ENCODE measurements around the gene HK1. TPM values are rescaled to one million over a fixed set of nuclear protein-coding genes. Genes with fewer than 3 reads are reported as not detected.

The HK1 gene
- total and polyA plus RNA-seq, 4 donors, result 1.8 to 166 (median 7.4) TPM

DNA sequence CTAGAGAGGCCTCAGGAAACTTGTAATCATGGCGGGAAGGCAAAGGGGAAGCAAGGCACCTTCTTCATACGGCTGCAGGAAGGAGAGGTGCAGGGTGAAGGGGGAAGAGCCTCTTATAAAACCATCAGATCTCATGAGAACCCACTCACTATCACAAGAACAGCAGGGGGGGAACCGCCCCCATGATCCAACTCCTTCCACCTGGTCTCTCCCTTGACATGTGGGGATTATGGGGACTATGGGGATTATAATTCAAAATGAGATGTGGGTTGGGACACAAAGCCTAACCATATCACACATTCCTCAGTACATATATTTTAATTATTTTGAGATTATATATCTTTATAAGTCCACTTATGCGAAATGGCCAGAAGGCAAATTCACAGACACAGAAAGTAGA lies 8.9 kb downstream of the HK1 start (continued):
- no peak for TF ChIP-seq GABPA (IDR thresholded peaks at IDR 0.05 in 1 of 2, conservative IDR thresholded peaks at IDR 0.05 in 1 of 2)
- TF ChIP-seq, protein P1, sequence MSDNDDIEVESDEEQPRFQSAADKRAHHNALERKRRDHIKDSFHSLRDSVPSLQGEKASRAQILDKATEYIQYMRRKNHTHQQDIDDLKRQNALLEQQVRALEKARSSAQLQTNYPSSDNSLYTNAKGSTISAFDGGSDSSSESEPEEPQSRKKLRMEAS (IDR thresholded peaks at IDR 0.05), result no peak
- no peak for TF ChIP-seq YY1 (IDR thresholded peaks at IDR 0.05)
- TF ChIP-seq NR2F2 (IDR thresholded peaks at IDR 0.05), result no peak
- TF ChIP-seq, protein P2, sequence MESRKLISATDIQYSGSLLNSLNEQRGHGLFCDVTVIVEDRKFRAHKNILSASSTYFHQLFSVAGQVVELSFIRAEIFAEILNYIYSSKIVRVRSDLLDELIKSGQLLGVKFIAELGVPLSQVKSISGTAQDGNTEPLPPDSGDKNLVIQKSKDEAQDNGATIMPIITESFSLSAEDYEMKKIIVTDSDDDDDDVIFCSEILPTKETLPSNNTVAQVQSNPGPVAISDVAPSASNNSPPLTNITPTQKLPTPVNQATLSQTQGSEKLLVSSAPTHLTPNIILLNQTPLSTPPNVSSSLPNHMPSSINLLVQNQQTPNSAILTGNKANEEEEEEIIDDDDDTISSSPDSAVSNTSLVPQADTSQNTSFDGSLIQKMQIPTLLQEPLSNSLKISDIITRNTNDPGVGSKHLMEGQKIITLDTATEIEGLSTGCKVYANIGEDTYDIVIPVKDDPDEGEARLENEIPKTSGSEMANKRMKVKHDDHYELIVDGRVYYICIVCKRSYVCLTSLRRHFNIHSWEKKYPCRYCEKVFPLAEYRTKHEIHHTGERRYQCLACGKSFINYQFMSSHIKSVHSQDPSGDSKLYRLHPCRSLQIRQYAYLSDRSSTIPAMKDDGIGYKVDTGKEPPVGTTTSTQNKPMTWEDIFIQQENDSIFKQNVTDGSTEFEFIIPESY (IDR thresholded peaks at IDR 0.05), result no peak
- TF ChIP-seq FOXA2 (IDR thresholded peaks at IDR 0.05), result no peak

DNA sequence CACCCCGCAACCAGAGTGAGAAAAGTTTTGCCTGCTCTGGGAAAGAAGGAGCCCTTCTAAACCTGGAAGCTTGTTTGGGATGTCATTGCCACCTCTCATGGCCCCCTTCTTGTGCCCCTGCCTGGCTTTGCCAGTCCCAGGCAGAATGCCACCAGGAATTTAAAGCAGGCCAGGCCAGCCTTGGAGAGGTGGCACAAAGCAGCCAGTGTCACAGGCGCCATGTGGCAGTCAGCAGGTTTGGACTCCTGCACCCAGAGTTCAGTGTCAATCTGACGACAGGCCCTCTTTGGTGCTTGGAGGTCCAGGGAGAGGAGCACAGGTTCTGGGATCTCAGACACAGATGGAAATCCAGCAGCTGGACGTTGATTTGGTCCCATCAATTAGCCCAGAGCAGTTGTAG lies 12.7 kb downstream of the HK1 start:
- no peak overlapping the region for H3K27ac ChIP-seq (ENCODE audit: low read depth in 1 of 2, low read length in 2 of 2)
- TF ChIP-seq, protein P3, sequence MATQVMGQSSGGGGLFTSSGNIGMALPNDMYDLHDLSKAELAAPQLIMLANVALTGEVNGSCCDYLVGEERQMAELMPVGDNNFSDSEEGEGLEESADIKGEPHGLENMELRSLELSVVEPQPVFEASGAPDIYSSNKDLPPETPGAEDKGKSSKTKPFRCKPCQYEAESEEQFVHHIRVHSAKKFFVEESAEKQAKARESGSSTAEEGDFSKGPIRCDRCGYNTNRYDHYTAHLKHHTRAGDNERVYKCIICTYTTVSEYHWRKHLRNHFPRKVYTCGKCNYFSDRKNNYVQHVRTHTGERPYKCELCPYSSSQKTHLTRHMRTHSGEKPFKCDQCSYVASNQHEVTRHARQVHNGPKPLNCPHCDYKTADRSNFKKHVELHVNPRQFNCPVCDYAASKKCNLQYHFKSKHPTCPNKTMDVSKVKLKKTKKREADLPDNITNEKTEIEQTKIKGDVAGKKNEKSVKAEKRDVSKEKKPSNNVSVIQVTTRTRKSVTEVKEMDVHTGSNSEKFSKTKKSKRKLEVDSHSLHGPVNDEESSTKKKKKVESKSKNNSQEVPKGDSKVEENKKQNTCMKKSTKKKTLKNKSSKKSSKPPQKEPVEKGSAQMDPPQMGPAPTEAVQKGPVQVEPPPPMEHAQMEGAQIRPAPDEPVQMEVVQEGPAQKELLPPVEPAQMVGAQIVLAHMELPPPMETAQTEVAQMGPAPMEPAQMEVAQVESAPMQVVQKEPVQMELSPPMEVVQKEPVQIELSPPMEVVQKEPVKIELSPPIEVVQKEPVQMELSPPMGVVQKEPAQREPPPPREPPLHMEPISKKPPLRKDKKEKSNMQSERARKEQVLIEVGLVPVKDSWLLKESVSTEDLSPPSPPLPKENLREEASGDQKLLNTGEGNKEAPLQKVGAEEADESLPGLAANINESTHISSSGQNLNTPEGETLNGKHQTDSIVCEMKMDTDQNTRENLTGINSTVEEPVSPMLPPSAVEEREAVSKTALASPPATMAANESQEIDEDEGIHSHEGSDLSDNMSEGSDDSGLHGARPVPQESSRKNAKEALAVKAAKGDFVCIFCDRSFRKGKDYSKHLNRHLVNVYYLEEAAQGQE (IDR thresholded peaks at IDR 0.05), result no peak
- no peak for TF ChIP-seq ATF3 (IDR thresholded peaks at IDR 0.05)
- H3K27me3 ChIP-seq (ENCODE audit: control insufficient read depth in 4 of 4, insufficient read depth in 4 of 4, low read length in 3 of 4), result peaks cover 0 to 2% (median 0%) of the 10 kb centered on the region in 4 donors
- DNase-seq (ENCODE audit: low spot score), result no peak
- no peaks in the 10 kb centered on the region for H3K4me1 ChIP-seq (ENCODE audit: control insufficient read depth in 4 of 4, insufficient read depth in 4 of 4, low read length in 3 of 4)
- no peaks in the 10 kb centered on the region for H3K9me3 ChIP-seq (ENCODE audit: control insufficient read depth in 4 of 4, low read length in 3 of 4)
- no peaks in the 10 kb centered on the region for H3K36me3 ChIP-seq (ENCODE audit: control insufficient read depth in 4 of 4, insufficient read depth in 3 of 4, low read depth in 1 of 4, low read length in 3 of 4)
- no peak overlapping the region for H3K4me3 ChIP-seq (ENCODE audit: low read depth in 1 of 3, low read length in 3 of 3)
- H3K9ac ChIP-seq (ENCODE audit: low read depth in 1 of 2, low read length in 2 of 2), result no peak overlapping the region
- 88% methylated on average over 4 of the region's 4 CpGs for WGBS

GRCh38 chr10:69292459-69292858 lies 14.2 kb downstream of the HK1 start:
- H3K9ac ChIP-seq (ENCODE audit: low read depth in 1 of 2, low read length in 2 of 2), result no peak overlapping the region
- WGBS, result 55% methylated on average over 3 of the region's 3 CpGs
- no peaks in the 10 kb centered on the region for H3K27me3 ChIP-seq (ENCODE audit: control insufficient read depth in 4 of 4, insufficient read depth in 4 of 4, low read length in 3 of 4)
- no peaks in the 10 kb centered on the region for H3K36me3 ChIP-seq (ENCODE audit: control insufficient read depth in 4 of 4, insufficient read depth in 3 of 4, low read depth in 1 of 4, low read length in 3 of 4)
- TF ChIP-seq, protein P1 (IDR thresholded peaks at IDR 0.05), result no peak
- no peak for TF ChIP-seq JUND (IDR thresholded peaks at IDR 0.05)
- H3K27ac ChIP-seq (ENCODE audit: low read depth in 1 of 2, low read length in 2 of 2), result no peak overlapping the region
- no peaks in the 10 kb centered on the region for H3K4me1 ChIP-seq (ENCODE audit: control insufficient read depth in 4 of 4, insufficient read depth in 4 of 4, low read length in 3 of 4)
- H3K4me3 ChIP-seq (ENCODE audit: low read depth in 1 of 3, low read length in 3 of 3), result no peak overlapping the region
- H3K9me3 ChIP-seq (ENCODE audit: control insufficient read depth in 4 of 4, low read length in 3 of 4), result no peaks in the 10 kb centered on the region
- no peak for DNase-seq (ENCODE audit: low spot score)

Data from liver (tissue), 9 donors.